Measurements from ENCODE around the gene TSN. TPM values are rescaled to one million over a fixed set of nuclear protein-coding genes. Genes with fewer than 3 reads are reported as not detected.
"Not testable (repeated sequence)": the region's sequence is repeated elsewhere in the genome, so short reads cannot be mapped to it uniquely, and the experiment has no call there.

TSN gene
- total RNA-seq, 4 donors from 2014 or later: 41.4 to 50.8 (median 43.0) TPM

GRCh38 chr2:121731366-121731765, 24.1 kb upstream of the TSN start:
- Histone ChIP-seq H3K9me3 (no peaks in the 10 kb centered on the region), H3K4me1 (peaks cover 4 to 5% of the 10 kb centered on the region in 2 donors), H3K27me3 (no peaks in the 10 kb centered on the region), H3K4me3 (replicated peaks in 1 of 3) (no peak overlapping the region), H3K27ac (no peak overlapping the region), H3K36me3 (peaks cover 32 to 44% of the 10 kb centered on the region in 2 donors)
- no peak for DNase-seq
- intact Hi-C loops (cut with DNase I): no loop called here
- TF ChIP-seq POLR2A (IDR thresholded peaks at IDR 0.05): no peak
- TF ChIP-seq, protein P1, sequence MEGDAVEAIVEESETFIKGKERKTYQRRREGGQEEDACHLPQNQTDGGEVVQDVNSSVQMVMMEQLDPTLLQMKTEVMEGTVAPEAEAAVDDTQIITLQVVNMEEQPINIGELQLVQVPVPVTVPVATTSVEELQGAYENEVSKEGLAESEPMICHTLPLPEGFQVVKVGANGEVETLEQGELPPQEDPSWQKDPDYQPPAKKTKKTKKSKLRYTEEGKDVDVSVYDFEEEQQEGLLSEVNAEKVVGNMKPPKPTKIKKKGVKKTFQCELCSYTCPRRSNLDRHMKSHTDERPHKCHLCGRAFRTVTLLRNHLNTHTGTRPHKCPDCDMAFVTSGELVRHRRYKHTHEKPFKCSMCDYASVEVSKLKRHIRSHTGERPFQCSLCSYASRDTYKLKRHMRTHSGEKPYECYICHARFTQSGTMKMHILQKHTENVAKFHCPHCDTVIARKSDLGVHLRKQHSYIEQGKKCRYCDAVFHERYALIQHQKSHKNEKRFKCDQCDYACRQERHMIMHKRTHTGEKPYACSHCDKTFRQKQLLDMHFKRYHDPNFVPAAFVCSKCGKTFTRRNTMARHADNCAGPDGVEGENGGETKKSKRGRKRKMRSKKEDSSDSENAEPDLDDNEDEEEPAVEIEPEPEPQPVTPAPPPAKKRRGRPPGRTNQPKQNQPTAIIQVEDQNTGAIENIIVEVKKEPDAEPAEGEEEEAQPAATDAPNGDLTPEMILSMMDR (IDR thresholded peaks at IDR 0.05): no peak
- WGBS, 2 donors: 92 to 96% methylated on average over 6 of the region's 6 CpGs

DNA sequence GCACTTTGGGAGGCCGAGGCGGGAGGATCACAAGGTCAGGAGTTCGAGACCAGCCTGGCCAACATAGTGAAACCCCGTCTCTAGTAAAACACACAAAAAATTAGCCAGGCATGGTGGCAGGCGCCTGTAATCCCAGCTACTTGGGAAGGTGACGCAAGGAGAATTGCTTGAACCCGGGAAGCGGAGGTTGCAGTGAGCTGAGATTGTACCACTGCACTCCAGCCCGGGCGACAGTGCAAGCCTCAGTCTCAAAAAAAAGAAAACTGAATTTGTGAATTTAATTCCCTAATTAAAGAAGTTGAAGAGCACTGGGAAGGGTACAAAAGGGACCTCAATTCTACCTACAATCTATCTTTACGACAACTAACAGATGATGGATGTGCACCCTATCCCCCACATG, 20.9 kb upstream of the TSN start:
- peaks cover 13 to 16% of the 10 kb centered on the region in 2 donors for H3K36me3 ChIP-seq
- H3K27ac ChIP-seq; H3K27me3 ChIP-seq; intact Hi-C loops (cut with DNase I); H3K9me3 ChIP-seq; H3K4me3 ChIP-seq (replicated peaks in 1 of 3); H3K4me1 ChIP-seq; DNase-seq: not testable (repeated sequence)
- WGBS, 2 donors: 95 to 97% methylated on average over 11 of the region's 11 CpGs

- Histone ChIP-seq H3K27me3 (no peaks in the 10 kb centered on the region), H3K36me3 (peaks cover 9 to 11% of the 10 kb centered on the region in 2 donors), H3K4me3 (replicated peaks in 1 of 3) (peak overlapping the region in 2 of 3 donors; percentile 83 to 93), H3K9me3 (no peaks in the 10 kb centered on the region), H3K4me1 (peaks cover 4 to 5% of the 10 kb centered on the region in 2 donors), H3K27ac (peak overlapping the region in 1 of 3 donors; percentile 66)
- intact Hi-C loops (cut with DNase I): loop anchor here (5.0 kb wide), 1 partner anchor 203 kb away; the partner anchor contains the start of gene RNU4ATAC
- DNase-seq: no peak
- 45 to 46% methylated on average over 10 of the region's 10 CpGs for WGBS, 2 donors
- no peak for TF ChIP-seq POLR2A (IDR thresholded peaks at IDR 0.05)
- TF ChIP-seq, protein P1 (IDR thresholded peaks at IDR 0.05): no peak
Observed at GRCh38 chr2:121735518-121736074, 19.9 kb upstream of the TSN start.

DNA sequence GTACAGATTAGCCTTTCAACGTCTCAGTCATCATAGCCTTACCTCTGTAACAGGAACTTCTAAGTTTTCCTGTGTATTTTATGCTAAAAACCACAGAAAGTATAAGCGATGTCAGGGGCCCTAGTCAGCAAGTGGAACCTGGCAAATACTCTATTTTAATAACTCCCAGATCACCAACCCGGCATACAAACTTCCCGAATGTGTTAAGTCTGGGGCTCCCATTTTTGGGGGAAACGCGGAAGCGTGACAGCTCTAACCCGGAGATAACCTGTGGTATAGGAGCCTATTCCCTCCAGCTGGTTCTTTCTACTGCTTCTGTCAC, 19.4 kb upstream of the TSN start:
- Histone ChIP-seq H3K36me3 (peaks cover 6 to 8% of the 10 kb centered on the region in 2 donors), H3K4me3 (replicated peaks in 1 of 3) (peak overlapping the region; percentile 11 to 93 (median 83)), H3K27me3 (no peaks in the 10 kb centered on the region), H3K4me1 (peaks cover 4 to 5% of the 10 kb centered on the region in 2 donors), H3K27ac (peak overlapping the region in 2 of 3 donors; percentile 66 to 67), H3K9me3 (no peaks in the 10 kb centered on the region)
- TF ChIP-seq POLR2A (IDR thresholded peaks at IDR 0.05): no peak
- TF ChIP-seq, protein P1 (IDR thresholded peaks at IDR 0.05): no peak
- intact Hi-C loops (cut with DNase I): loop anchor here (5.0 kb wide), 1 partner anchor 204 kb away; the partner anchor contains the start of gene RNU4ATAC
- 0 to 1% methylated on average over 8 of the region's 8 CpGs for WGBS, 2 donors
- no peak for DNase-seq

GRCh38 chr2:121736462-121737336, 18.8 kb upstream of the TSN start, which contains the start of gene NIFK:
Gene NIFK (minus strand): TSS chr2:121736875. CDS start chr2:121736850, 25 bp downstream.
- Histone ChIP-seq H3K4me1 (peaks cover 4 to 5% of the 10 kb centered on the region in 2 donors), H3K36me3 (peaks cover 3 to 6% of the 10 kb centered on the region in 2 donors), H3K4me3 (replicated peaks in 1 of 3) (peak within 1 kb of the TSS; percentile 11 to 93 (median 83)), H3K27me3 (no peaks in the 10 kb centered on the region), H3K27ac (peak within 1 kb of the TSS; percentile 39 to 67 (median 66)), H3K9me3 (no peaks in the 10 kb centered on the region)
- DNase-seq: peak; percentile 99 to 100
- WGBS, 2 donors: 0 to 1% methylated on average over 56 to 60 of the region's 93 CpGs
- peak in 1 of 2 donors; percentile 41 for TF ChIP-seq POLR2A (IDR thresholded peaks at IDR 0.05)
- TF ChIP-seq, protein P1 (IDR thresholded peaks at IDR 0.05): no peak
- intact Hi-C loops (cut with DNase I): loop anchor here (5.0 kb wide), 1 partner anchor 204 kb away; the partner anchor contains the start of gene RNU4ATAC
